ENCODE results near the gene RYR2. TPM values are rescaled to one million over a fixed set of nuclear protein-coding genes. Genes with fewer than 3 reads are reported as not detected.

Gene RYR2
- total RNA-seq, 4 donors from 2014 or later: 0.88 to 8.4 (median 5.5) TPM

GRCh38 chr1:237500566-237500965 is 458.6 kb downstream of the RYR2 start:
- Histone ChIP-seq H3K27me3 (no peaks in the 10 kb centered on the region), H3K4me1 (no peaks in the 10 kb centered on the region), H3K4me3 (no peak overlapping the region), H3K27ac (no peak overlapping the region), H3K36me3 (no peaks in the 10 kb centered on the region), H3K9me3 (no peaks in the 10 kb centered on the region)
- DNase-seq: no peak
- TF ChIP-seq CTCF (IDR thresholded peaks at IDR 0.05): no peak
- no peak for TF ChIP-seq POLR2A (IDR thresholded peaks at IDR 0.05)
- intact Hi-C loops (cut with DNase I; ENCODE audit: low total_unique reads): no loop called here

GRCh38 chr1:237503292-237503691 is 461.3 kb downstream of the RYR2 start:
- Histone ChIP-seq H3K36me3 (no peaks in the 10 kb centered on the region), H3K4me1 (no peaks in the 10 kb centered on the region), H3K4me3 (no peak overlapping the region), H3K27ac (no peak overlapping the region), H3K9me3 (no peaks in the 10 kb centered on the region), H3K27me3 (no peaks in the 10 kb centered on the region)
- intact Hi-C loops (cut with DNase I; ENCODE audit: low total_unique reads): no loop called here
- TF ChIP-seq POLR2A (IDR thresholded peaks at IDR 0.05): no peak
- TF ChIP-seq CTCF (IDR thresholded peaks at IDR 0.05): no peak
- no peak for DNase-seq

GRCh38 chr1:237507005-237507404 is 465.0 kb downstream of the RYR2 start:
- H3K36me3 ChIP-seq: no peaks in the 10 kb centered on the region
- no peaks in the 10 kb centered on the region for H3K27me3 ChIP-seq
- no peak for DNase-seq
- H3K27ac ChIP-seq: no peak overlapping the region
- intact Hi-C loops (cut with DNase I; ENCODE audit: low total_unique reads): no loop called here
- H3K9me3 ChIP-seq: no peaks in the 10 kb centered on the region
- H3K4me1 ChIP-seq: no peaks in the 10 kb centered on the region
- no peak for TF ChIP-seq CTCF (IDR thresholded peaks at IDR 0.05)
- no peak for TF ChIP-seq POLR2A (IDR thresholded peaks at IDR 0.05)
- no peak overlapping the region for H3K4me3 ChIP-seq

- Histone ChIP-seq H3K4me1 (no peaks in the 10 kb centered on the region), H3K9me3 (no peaks in the 10 kb centered on the region), H3K4me3 (no peak overlapping the region), H3K27me3 (no peaks in the 10 kb centered on the region), H3K36me3 (no peaks in the 10 kb centered on the region), H3K27ac (no peak overlapping the region)
- DNase-seq: no peak
- intact Hi-C loops (cut with DNase I; ENCODE audit: low total_unique reads): no loop called here
- TF ChIP-seq CTCF (IDR thresholded peaks at IDR 0.05): no peak
- no peak for TF ChIP-seq POLR2A (IDR thresholded peaks at IDR 0.05)
Measured at GRCh38 chr1:237509748-237510147, 467.8 kb downstream of the RYR2 start.

- intact Hi-C loops (cut with DNase I; ENCODE audit: low total_unique reads): no loop called here
- H3K36me3 ChIP-seq: no peaks in the 10 kb centered on the region
- TF ChIP-seq CTCF (IDR thresholded peaks at IDR 0.05): no peak
- TF ChIP-seq POLR2A (IDR thresholded peaks at IDR 0.05): no peak
Measured at GRCh38 chr1:237525102-237525501, 483.1 kb downstream of the RYR2 start.

More at GRCh38 chr1:237525102-237525501, 483.1 kb downstream of the RYR2 start:
- DNase-seq: no peak
- Histone ChIP-seq H3K9me3 (no peaks in the 10 kb centered on the region), H3K4me1 (no peaks in the 10 kb centered on the region), H3K4me3 (no peak overlapping the region), H3K27ac (no peak overlapping the region), H3K27me3 (no peaks in the 10 kb centered on the region)
